ENCODE measurements around the gene HIPK3. TPM values are rescaled to one million over a fixed set of nuclear protein-coding genes. Genes with fewer than 3 reads are reported as not detected.

HIPK3 gene
- total RNA-seq, 1 experiment from 2014 or later = 58.6 TPM

DNA sequence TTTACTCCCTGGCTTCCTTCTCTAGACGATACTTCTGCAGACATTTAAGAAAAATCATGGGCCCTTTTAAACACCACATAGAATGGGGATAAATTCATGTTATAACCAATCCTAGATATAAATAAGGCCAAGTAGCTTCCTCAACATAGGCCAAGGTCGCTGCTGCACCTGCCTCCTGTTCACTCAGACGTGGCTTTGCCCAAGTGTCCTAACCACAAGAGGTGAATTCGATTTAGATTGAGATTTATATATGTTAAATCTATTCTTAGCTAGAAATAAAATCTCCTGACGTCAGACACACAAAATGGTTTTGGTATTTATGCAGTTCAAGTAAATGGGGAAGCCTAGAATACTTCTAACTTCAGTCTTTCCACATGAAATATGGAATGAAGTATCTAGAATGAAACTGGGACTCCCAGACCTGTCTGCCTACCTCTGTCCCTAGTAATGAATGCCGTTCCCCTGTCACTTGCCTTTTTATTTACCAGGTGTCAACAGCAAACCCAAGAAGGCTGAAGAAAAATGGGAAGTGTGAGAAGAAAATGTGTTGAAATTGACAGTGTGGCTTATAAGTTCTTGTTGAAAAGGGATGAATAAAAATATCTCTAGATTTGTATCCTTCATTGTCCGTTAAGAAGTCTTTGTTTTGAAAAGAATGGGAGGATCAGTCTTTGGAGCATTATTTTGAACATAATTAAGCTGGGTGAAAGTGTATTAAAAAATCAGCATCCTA lies 131.8 kb downstream of the HIPK3 start:
- no peaks in the 10 kb centered on the region for H3K4me1 ChIP-seq (replicated peaks)
- peaks cover 9% of the 10 kb centered on the region; the same call in 1 of the 2 replicates for H3K9me3 ChIP-seq (replicated peaks)
- H3K4me3 ChIP-seq = no peak overlapping the region
- no peak overlapping the region for H3K27ac ChIP-seq
- no peaks in the 10 kb centered on the region for H3K36me3 ChIP-seq
- no peak for DNase-seq (ENCODE audit: low read depth in 1 of 2, low spot score in 2 of 2)
- H3K27me3 ChIP-seq (replicated peaks) = 0 out of 2 replicates have a peak, but pooled peaks cover 6% of the 10 kb centered on the region

GRCh38 chr11:33389635-33390034 lies 132.5 kb downstream of the HIPK3 start:
- Histone ChIP-seq H3K36me3 (no peaks in the 10 kb centered on the region), H3K4me1 (replicated peaks) (no peaks in the 10 kb centered on the region), H3K27ac (no peak overlapping the region), H3K9me3 (replicated peaks) (peaks cover 9% of the 10 kb centered on the region; the same call in 1 of the 2 replicates), H3K27me3 (replicated peaks) (0 out of 2 replicates have a peak, but pooled peaks cover 6% of the 10 kb centered on the region), H3K4me3 (no peak overlapping the region)
- DNase-seq (ENCODE audit: low read depth in 1 of 2, low spot score in 2 of 2) = no peak

GRCh38 chr11:33390944-33391892 lies 134.0 kb downstream of the HIPK3 start:
- no peak overlapping the region for H3K4me3 ChIP-seq
- no peak overlapping the region for H3K27ac ChIP-seq
- no peaks in the 10 kb centered on the region for H3K36me3 ChIP-seq
- no peaks in the 10 kb centered on the region for H3K4me1 ChIP-seq (replicated peaks)
- H3K9me3 ChIP-seq (replicated peaks) = peaks cover 2% of the 10 kb centered on the region; the same call in 1 of the 2 replicates
- no peak for DNase-seq (ENCODE audit: low read depth in 1 of 2, low spot score in 2 of 2)
- H3K27me3 ChIP-seq (replicated peaks) = 0 out of 2 replicates have a peak, but pooled peaks cover 9% of the 10 kb centered on the region

DNA sequence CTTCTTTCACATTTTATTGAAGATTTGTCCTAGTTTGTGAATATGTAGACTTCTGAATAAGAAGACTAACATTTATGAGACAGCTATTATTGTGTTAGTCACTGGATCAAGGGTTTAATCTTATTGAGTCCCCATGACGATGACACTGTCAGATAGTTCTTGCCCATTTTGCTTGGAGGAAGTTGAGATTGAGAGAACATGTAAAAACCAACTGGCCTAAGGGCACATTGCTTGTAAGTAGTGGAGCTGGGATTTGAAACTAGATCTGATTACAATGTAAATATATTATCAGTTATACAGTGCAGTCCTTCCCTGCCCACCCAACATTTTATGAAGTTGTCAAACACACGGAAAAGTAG lies 134.7 kb downstream of the HIPK3 start:
- Histone ChIP-seq H3K27ac (no peak overlapping the region), H3K4me3 (no peak overlapping the region), H3K9me3 (replicated peaks) (no peaks in the 10 kb centered on the region), H3K27me3 (replicated peaks) (0 out of 2 replicates have a peak, but pooled peaks cover 9% of the 10 kb centered on the region), H3K4me1 (replicated peaks) (no peaks in the 10 kb centered on the region), H3K36me3 (no peaks in the 10 kb centered on the region)
- DNase-seq (ENCODE audit: low read depth in 1 of 2, low spot score in 2 of 2) = no peak

DNA sequence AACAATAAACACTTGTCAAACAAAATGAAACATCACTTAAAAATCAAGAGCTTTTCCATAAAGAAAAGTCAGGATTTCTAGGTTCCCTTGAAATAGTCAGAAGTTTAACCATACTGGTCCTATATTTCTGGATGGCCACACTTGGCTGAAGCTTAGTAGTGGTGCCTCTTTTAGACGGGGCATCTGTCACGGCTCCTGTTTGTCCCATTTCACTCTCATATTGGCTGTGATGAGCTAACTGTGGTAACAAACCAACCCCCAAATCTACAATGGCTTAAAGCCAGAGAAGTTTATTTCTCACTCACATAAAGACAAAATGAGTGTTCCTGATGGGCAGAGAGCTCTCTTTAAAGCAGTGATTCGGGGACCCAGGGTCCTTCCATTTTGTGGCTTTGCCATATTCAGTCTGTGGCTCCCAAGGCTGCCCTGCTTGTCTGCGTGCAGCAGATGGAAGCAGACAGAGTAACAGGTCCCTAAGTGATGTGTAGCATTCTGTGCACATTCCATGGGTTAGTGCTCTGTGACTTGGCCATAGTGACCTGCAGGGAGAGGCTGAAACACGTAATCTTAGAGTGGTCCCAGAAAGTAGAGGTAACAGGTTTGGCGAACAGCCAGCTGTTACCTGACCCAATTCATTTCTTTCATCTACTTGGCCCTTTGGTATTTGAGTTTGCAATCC lies 137.4 kb downstream of the HIPK3 start:
- Histone ChIP-seq H3K36me3 (no peaks in the 10 kb centered on the region), H3K4me1 (replicated peaks) (no peaks in the 10 kb centered on the region), H3K9me3 (replicated peaks) (no peaks in the 10 kb centered on the region), H3K27me3 (replicated peaks) (peaks cover 10% of the 10 kb centered on the region; the same call in 1 of the 2 replicates), H3K27ac (no peak overlapping the region), H3K4me3 (no peak overlapping the region)
- no peak for DNase-seq (ENCODE audit: low read depth in 1 of 2, low spot score in 2 of 2)

DNA sequence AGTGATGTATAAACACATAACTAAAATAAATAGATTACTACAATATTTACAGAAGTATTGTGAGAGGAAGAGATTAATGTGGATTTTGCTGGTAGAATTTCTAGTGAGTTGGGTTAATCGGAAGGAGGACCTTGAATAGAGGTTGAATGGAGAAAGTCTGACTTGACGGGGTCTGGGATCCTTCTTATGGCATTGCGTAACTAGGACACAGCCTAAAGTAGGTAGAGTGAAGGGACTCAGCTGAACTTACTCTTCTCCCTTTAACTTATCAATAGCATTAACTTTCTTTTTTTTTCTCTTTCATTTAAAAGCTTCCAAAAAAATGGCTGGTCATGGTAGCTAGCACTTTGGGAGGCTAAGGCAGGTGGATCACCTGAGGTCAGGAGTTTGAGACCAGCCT lies 139.2 kb downstream of the HIPK3 start:
- Histone ChIP-seq H3K9me3 (replicated peaks) (no peaks in the 10 kb centered on the region), H3K27me3 (replicated peaks) (peaks cover 9% of the 10 kb centered on the region; the same call in 1 of the 2 replicates), H3K27ac (no peak overlapping the region), H3K4me1 (replicated peaks) (no peaks in the 10 kb centered on the region), H3K4me3 (no peak overlapping the region), H3K36me3 (no peaks in the 10 kb centered on the region)
- no peak for DNase-seq (ENCODE audit: low read depth in 1 of 2, low spot score in 2 of 2)

DNA sequence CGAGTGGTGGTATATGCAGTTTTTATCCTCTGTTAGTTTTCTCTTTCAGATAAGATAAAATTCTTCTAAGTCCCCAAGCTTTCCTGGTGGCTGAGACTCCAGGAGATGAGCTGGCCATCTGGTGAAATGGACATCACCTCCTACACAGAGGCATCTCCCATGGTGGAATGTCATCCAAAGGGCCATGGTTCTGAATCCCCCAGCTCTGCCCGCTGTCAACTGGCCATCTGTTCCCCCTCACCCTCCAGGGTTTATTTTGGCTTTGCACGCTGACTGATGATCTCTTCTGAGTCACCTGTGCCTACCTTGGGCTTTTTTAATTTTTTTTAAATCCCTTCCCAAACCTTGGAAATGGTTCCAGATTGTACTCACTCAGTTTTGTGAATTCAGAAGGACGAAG lies 142.2 kb downstream of the HIPK3 start:
- H3K27me3 ChIP-seq (replicated peaks) = peaks cover 6% of the 10 kb centered on the region; the same call in 1 of the 2 replicates
- no peaks in the 10 kb centered on the region for H3K9me3 ChIP-seq (replicated peaks)
- no peak overlapping the region for H3K4me3 ChIP-seq
- no peaks in the 10 kb centered on the region for H3K4me1 ChIP-seq (replicated peaks)
- H3K36me3 ChIP-seq = no peaks in the 10 kb centered on the region
- no peak for DNase-seq (ENCODE audit: low read depth in 1 of 2, low spot score in 2 of 2)
- H3K27ac ChIP-seq = no peak overlapping the region

DNA sequence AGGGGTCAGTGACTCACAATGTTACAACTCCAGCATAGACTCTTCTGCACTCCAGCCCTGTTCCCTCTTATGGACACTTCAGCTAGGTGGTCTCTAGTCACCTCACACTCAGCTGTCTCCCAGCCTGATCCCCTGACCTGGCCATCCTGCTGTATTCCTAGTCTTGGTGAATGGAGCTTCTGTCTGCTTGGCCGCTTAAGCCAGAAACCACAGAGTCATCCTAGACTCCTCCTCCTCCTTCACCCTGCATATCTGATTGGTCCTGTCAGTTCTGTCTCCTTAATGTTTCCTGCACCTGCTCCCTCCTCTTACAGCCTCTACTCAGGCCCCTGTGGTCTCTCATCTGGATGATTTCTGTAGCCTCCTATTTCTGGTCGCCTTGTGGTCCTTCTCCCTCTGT lies 144.9 kb downstream of the HIPK3 start:
- Histone ChIP-seq H3K27me3 (replicated peaks) (peaks cover 8% of the 10 kb centered on the region; the same call in 1 of the 2 replicates), H3K27ac (no peak overlapping the region), H3K4me1 (replicated peaks) (no peaks in the 10 kb centered on the region), H3K36me3 (no peaks in the 10 kb centered on the region), H3K9me3 (replicated peaks) (no peaks in the 10 kb centered on the region), H3K4me3 (no peak overlapping the region)
- no peak for DNase-seq (ENCODE audit: low read depth in 1 of 2, low spot score in 2 of 2)

DNA sequence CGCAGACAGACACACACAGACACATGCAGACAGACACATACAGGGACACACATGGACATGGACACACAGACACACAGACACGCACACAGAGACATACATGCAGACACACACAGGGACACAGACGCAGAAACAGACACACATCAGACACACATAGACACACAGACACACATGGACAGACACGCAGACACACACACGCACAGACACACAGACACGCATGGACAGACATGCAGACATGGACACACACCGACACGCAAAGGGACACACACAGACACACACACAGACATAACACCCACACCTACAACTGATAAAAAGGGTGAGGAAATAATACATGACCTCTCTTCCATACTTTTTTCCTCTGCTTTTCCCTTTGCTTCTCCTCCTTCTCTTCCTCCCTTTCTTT lies 146.2 kb downstream of the HIPK3 start:
- no peak overlapping the region for H3K27ac ChIP-seq
- H3K9me3 ChIP-seq (replicated peaks) = no peaks in the 10 kb centered on the region
- H3K4me1 ChIP-seq (replicated peaks) = no peaks in the 10 kb centered on the region
- H3K27me3 ChIP-seq (replicated peaks) = peaks cover 8% of the 10 kb centered on the region; the same call in 1 of the 2 replicates
- H3K4me3 ChIP-seq = no peak overlapping the region
- no peaks in the 10 kb centered on the region for H3K36me3 ChIP-seq
- DNase-seq (ENCODE audit: low read depth in 1 of 2, low spot score in 2 of 2) = no peak

DNA sequence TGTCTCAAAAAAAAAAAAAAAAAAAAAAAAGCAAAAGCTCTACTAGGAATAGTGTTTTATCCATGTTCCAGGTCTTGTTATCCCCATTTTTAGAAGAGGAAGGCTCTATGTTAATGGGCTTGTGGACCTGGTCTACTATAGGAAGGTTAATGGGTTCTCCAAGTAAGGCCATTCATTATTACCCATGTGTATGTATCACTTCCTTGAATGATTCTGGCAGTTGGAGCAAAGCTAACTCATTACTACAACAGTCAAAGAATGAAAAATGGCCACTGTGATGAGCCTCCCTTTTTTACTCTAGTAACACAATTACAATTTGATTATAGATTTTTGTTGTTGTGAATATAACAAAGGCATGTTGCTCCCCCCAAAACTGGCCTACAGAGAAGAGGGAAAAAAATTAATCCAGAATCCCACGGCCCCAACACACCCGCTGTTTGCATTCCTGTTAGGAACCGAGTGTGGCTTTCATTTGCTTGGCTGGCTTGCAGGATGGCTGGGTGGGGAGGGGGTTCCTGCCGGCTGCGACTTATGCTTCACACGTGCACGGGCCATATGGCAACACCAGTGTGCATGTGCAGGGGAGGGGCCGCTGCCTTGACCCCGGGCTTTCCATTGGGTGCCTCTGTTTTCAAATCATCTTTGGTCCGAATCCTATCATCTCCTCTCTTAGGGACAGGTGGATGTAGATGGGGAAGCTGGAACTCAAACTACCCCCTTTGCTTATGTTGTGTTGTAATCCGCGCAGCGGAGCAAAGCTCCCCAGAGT lies 148.8 kb downstream of the HIPK3 start:
- H3K36me3 ChIP-seq = no peaks in the 10 kb centered on the region
- H3K27me3 ChIP-seq (replicated peaks) = peaks cover 18% of the 10 kb centered on the region
- H3K9me3 ChIP-seq (replicated peaks) = no peaks in the 10 kb centered on the region
- H3K27ac ChIP-seq = no peak overlapping the region
- H3K4me1 ChIP-seq (replicated peaks) = no peaks in the 10 kb centered on the region
- no peak for DNase-seq (ENCODE audit: low read depth in 1 of 2, low spot score in 2 of 2)
- H3K4me3 ChIP-seq = no peak overlapping the region
